Measurements from ENCODE around the gene BFSP2.

Gene BFSP2

DNA sequence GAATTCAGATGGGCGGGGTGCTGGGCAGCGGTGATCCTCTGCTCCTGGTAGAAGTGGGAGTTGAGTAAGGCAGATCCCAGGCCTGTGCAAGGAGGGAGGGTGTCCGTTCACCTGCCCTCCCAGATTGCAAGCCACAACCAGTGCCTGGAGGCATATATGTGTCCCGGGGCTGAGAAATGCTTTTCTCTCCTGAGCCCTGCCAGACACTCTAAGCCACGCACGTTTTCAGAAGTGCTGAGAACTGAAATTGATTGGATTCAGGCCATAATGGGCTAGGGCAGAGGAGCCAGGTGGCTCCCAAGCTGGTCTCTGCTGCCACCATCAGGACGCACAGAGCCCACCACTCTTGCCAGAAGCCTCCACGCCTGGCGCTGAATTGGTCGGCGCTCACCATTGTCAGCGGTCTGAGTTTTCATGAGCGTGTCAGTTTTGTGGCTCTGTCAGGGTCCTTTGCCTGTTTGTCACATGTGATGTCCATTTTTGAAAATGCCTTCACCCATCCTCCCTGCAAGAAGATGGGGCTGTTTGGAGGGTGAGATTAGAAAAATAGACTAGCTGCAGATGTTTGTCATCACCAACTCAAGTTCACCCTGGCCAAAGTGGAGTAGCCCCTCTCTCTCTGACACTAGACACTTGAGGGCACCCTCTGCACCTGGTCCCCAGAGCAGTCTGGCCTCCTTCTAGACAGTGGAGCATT is 15.4 kb upstream of the BFSP2 start:
- DNase-seq, result no peak

DNA sequence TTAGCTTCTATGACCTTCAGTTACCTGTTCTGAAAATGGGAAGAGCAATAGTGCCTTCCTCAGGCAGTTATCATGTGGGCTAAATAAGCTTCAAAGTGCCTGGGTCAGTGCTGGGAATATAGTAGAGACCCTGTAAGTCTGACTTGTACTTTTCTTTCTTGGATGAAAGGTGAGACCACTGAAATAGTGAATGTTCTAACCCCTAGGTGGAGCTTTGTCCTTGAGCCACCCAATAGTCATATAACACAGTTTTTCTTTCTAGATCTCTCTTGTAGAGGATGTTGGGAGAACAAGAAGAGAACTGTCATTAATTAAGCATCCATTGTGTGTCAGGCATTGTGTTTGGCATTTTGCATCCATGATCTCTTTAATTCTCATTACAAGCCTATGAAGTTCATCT is 13.0 kb upstream of the BFSP2 start:
- no peak for DNase-seq

DNA sequence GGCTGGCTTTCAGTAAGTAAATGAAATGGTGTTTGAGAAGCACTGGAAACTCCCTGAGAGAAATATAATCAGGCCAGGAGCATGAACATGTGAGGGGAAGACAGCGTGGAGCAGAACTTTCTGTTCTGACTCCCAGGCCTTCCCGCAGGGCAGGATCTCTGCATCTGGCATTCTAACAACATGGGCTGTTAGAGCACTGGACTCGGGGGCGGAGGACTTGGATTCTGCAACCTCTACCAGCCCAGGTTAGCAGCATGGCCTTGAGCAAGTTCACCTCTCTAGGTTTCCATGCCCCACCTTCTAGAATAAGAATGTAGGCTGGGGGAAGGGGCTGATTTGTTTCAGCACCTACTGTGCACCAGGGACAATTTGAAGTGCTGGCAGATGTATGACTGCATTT is 12.5 kb upstream of the BFSP2 start:
- DNase-seq, result no peak

DNA sequence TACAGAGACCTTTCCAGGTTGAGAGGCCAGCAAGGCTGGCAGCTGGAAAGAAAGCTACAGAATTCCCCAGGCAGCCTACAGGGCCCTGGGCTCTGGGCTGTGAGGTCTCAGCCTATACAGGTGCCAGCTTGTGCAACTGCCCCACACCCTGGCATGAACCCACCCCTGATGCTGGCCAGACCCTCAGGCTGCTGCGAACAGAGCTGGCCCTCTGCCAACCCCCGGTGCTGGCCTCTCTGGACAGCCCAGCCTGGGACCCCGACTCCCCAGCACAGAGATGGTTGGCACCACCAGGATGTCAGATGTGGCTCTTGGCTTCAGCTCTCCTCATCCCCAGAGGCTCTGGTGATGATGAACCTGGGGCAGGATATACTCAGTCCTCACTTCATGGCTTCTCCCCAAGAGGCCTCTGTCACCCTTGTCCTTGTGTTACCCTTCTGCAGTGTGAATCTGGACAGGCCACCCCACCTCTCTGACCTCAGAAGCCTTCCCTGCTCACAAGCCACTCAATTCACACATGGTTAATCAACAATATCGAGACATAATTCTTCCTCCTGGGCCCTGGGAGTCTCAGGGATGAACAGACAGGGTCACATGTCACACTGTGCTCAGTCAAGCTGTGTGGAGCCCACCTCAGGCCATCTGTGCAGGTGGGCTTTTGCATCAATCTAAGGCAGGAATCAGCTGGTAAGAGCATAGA is 11.0 kb upstream of the BFSP2 start:
- no peak for DNase-seq

DNA sequence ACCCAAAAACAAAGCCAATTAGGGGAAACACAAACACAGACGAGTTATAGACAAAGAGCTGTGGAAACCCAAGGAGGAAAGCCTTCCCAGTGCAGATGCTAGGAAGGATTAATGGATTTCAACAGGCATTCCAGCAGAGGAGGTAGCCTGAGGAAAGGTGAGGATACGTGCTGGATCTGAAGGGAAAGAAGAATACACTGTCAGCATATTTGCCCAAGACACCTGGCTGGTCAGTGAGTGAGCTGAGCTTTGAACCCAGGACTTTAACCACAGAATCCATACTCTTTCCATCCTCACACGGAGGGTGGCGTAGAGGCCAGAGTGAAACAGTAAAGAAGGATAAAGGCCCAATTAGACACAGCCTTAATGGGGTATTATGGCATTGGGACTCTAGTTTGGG is 9.1 kb upstream of the BFSP2 start:
- no peak for DNase-seq

DNA sequence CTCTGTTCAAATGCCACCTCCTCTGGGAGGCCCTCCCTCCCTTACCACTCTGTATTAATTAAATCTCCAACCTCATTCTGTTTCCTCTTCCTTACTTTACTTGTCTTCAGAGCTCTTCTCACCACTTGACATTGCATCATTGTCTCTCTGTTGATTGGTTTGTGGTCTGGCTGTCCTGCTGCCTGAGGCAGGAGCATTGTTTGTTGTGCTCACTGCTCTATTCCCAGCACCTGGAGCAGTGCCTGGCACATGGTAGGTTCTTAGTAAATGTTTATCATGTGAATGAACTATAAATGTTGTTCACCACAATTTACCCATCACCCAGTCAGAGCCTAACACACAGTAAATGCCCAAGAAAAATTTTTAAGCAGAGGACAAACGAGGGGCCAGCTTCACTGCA is 6.7 kb upstream of the BFSP2 start:
- DNase-seq, result no peak

DNA sequence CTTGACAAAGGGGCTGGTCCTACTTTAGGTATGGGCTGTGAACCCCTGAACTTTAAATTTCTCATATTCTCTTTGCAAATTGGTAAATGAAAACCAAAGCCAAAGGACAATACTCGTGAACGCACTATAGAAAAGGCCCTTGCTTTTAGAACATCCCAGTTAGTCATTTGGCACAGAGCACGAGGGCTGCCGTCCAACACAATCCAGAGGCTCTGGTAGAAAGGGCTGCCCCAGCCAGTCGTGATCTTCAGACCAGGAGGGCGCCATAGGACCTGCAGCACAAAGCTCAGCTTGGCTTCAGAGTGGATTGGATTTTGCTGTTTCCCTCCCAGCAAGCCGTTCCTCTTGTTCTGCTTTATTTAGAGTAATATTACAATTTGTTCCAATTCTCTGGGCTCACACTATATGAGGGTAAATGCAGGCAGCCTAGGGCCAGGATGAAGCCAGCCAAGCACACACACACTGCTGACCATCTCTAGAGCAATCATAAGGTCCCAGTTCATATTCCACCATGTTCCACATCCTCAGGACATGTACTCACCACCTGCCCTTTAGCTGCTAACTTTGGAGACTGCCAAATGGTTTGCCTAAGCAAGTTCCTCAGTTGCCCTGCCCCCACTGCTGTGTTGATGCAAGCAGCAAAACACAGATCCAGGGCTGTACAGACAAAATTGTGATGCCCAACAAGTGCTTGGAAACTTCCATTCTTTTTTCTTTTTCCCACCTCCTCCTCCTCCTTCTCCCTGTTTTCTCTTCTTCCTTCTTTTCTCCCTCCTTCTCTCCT is 6.0 kb upstream of the BFSP2 start:
- DNase-seq, result no peak

DNA sequence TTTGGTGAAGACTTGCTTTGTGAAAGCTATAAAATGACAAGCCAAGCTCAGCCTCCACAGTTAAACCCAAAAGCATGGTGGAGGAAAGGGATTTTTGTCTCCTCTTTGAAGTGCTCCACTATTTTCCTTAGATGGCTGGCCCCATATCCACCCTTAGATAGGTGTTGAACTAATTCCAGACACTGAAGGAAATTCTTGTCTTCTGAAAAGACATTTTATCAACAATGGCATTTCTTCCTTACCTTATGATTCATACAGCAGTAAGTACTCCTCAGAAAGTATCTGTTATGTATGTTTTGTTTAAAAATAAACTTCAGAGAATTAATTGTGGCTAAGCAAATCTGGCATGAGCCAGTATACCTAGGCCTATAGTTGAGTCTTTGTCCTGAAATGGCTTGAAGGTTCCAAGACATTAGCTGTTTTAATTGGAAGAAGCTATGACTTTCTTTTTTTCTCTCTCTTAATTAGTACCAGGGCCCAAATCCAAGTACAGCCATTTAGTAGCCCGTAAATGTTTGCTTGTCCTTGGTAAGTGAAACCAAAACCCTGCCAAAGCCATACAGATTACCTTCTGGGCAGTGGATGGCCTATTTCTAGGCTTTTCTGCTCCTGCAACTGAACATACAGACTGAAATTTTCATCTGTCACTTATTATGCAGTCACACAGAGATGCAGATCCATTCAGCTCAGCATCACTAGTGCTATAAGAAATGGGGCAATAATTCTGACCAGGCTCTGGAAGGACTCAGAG is 5.1 kb upstream of the BFSP2 start:
- no peak for DNase-seq

DNA sequence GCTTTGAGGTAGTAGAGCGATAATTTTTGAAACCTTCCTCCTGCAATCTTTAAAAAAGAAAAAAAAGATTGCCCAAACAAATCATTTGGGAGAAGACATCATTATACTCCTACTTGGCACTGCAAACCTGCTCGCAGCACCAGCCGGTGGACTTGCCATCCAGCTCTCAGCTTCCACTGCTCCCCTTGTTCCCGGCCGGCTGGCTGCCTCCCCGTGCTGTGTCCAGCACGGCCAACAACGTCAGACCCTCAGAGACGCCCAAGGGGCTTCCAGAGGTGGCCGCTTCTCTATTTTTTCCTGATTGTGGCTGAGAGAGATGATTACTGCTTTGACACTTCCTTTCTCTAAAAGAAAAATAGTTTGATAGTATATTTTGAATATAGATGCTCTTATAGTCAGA is 3.0 kb upstream of the BFSP2 start:
- no peak for DNase-seq

DNA sequence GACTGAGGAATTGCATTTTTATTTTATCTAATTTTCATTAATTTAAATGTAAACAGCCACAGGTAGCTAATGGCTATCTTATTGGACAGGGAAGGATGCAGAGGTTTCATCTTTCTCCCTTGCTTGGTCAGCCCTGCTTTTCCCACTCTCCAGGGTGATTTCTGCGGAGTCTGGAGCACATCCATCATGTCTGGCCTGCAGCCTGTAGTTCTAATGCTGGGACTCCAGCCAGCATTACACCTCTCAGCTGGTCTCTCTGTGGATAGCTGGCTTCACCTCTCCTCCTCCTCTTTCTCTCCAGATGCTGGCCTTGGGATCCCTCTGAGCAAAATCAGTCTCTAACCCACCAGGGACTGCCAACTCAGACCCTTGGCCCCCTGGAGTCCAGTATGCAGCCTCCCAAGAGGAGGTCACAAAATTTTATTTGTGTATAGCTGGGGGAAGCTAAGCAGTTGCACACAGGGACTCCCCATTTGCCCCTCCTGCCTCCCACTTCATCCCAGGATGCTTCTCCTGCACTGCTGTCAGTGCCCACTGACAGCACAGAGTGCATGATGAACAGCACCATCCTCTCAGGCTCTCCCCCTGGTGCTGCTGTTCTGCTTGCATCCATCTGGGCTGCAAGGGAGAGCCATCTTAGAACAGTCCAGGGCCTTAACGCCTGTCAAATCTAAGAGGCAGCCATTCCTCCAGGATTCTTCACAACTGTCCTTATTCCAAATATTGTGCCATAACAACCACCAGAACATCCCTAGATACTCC is 1.7 kb downstream of the BFSP2 start:
- no peak for DNase-seq

DNA sequence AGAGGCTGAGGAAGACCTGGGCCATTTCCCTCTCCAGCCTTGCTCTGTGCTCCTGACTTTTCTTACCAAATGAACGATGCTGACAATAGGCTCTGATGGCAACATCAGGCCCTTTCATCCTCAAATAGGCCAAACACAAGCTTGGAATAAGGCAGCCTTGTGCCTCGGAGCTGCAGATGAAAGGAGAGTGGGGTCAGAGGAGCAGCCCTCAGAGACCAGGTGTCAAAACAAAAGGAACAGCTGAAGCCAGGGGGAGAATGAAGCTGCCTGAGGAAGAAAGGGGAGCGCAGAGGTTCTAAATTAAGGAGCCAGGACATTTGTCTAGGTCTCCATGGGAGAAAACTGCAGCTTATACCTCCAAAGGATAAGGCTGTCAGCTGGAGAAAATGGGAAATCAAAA is 5.1 kb downstream of the BFSP2 start:
- no peak for DNase-seq

DNA sequence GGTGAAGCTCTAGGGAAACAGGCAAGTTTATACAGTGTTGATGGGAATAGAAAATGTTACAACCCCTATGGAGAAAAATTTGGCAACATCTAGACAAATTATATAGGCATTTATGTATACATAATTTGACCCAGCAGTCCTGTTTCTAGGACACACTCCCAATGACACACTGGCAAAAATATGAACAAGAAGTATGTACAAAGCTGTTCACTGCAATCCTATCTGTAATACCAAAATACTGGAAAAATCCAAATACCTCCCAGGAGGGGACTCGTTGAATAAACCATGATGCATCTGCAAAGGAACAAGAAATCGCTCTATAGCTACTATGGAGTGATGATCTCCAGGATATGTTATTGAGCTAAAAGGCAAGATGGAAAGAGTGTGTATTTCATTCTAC is 8.5 kb downstream of the BFSP2 start:
- DNase-seq, result no peak

DNA sequence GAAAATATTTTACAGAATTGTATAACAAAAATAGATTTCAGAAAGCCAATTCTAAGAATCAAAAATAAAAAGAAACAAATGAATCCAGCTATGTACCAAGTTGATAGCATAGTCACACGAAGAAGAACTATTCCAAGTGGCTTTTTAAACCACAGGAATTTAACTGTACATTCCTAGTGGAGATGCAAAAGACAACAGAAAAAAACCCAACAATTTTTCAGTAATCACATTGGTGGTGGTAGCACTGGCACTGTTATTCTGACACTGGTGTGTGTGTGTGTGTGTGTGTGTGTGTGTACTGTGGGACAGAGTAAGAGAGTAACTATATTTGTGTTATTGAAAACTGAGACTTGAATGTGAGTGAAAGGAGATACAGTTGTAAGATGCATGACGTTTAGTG is 9.1 kb downstream of the BFSP2 start:
- no peak for DNase-seq

DNA sequence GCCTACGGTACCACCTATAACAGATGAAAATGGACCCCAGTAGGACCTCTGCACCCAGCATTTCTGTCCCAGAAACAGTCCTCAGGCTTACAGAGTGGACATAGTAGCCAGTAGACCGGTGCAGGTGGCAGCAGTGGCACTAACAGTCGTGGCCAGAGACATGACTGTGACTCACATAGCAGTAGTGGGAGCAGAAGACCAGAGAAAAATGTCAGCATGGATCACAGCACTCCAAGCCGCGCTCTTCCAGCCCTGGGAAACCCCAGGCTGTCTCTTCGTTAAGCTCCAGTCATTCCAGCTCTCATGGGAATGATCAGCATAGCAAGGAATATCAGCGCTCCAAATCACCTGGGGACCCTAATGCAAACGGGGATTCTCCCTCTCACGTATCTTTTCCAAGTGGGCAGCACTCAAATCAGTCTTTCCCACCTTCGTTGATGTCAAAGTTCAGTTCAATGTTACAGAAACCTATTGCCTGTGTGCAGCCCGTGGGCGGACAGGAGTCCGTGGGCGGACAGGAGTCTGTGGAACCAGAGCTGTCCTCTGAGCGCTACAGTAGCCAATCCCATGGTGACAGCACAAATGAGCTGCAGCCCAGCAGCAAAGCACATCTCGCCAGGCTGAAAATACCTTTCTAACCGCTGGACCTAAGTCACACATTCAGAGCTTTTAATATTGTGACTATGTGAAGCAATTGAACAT is 10.5 kb downstream of the BFSP2 start:
- no peak for DNase-seq

DNA sequence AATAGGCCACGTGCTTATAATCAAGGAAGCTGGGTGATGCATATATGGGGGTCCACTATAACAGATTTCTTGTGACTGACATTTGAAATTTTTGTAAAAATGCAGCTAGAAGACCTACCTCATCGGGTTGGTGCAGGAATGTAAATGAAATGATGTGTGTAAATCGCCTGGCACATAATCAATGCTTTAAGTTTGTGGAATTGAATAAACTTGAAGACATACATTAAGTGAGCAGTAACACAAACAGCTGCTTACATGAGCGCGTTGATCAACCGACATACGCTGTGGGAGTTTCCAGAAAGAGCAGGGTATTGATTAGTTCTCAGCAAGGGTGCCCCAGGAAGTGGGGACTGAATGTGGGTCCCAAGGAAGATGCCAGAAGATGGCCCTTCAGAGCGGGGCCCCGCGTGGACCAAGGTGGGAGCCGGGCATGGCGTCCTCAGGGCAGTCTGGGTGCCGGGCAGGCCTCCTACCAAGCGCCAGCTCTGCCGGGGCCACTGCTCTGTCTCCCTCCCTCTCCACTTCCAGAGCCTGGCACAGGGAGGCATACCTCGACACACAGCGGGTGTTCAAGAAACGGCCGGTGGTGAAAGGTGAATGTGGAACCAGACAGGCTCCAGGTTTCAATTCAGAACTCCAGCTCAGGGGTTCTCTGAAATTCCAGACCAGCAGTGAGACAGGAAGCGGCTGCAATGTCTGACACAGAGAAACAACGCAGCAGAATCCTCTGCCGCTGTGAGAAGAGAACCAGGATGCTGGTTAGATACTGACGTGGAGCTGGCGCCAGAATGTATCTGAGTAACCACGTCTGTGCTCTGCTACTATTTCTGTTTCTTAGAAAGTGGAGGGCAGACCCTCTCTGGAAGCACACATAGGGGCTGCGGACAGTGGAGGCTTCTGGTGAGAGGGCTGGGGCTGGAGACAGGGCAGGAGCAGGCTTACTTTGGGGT is 12.6 kb downstream of the BFSP2 start:
- no peak for DNase-seq

DNA sequence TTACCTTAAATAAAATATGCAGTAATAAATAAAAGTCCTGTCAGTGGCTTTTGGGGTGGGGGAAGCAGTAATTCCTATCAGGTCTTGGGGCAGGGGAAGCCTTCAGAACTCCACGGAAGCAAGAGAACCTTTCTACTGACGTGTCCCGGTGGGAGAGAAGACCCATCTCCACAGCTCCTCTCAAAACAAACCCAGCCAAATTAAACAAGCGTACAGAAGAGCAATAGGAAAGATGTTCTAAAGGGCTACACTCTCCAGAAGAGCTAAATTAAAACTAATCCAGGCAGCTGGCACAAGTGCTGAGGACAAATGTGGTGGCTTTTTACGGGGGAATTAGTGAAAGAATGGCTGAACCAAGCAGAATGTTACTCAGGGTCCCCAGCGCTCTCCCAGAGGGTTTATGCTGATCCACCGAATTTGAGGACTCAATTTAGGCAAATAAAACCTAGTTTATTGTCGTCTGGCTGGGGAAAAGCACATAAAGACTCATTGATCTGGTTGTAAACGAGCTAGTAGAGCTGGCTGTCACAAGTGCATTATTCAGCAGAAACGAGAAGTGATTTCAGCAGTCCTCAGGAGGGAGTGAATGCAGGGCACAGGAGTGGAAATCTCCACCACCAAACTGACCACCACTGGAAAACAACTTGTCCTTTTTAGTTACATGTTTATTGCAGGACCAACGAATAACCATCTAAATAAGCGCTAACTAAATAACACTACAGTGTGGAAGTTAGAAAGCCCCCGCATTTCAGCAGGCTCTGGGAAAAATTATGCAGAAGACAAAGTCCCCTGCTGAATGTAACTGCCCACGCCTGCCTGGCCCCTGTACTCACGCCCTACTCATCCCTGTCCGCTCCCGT is 13.5 kb downstream of the BFSP2 start:
- no peak for DNase-seq

DNA sequence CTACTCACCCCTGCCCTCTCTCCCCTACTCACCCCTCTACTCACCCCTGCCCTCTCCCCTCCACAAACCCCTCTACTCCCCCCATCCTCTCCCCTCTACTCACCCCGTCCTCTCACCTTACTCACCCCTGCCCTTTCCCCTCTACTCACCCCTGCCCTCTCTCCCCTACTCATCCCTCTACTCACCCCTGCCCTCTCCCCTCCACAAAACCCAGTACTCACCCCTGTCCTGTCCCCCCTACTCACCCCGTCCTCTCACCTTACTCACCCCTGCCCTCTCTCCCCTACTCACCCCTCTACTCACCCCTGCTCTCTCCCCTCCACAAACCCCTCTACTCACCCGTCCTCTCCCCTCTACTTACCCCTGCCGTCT is 14.2 kb downstream of the BFSP2 start:
- DNase-seq, result no peak

DNA sequence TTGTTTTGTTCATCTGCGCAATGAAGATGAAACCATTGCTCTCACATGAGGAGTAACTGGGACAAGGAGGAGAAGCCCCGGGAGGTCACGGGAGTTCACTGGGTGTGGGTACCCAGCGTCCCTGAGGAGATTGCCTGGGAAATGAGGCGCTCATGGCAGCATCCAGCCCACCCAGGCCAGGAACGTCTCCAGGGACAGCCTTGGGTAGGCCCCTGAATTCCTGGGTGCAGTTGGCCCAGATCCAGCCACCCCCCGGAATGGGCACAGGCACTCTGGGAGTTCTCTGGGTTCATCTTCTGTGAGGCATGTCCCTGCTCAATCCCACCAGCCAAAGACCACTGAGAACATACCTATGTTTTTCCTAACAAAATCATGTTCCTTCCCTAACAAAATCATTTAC is 18.5 kb downstream of the BFSP2 start:
- no peak for DNase-seq

DNA sequence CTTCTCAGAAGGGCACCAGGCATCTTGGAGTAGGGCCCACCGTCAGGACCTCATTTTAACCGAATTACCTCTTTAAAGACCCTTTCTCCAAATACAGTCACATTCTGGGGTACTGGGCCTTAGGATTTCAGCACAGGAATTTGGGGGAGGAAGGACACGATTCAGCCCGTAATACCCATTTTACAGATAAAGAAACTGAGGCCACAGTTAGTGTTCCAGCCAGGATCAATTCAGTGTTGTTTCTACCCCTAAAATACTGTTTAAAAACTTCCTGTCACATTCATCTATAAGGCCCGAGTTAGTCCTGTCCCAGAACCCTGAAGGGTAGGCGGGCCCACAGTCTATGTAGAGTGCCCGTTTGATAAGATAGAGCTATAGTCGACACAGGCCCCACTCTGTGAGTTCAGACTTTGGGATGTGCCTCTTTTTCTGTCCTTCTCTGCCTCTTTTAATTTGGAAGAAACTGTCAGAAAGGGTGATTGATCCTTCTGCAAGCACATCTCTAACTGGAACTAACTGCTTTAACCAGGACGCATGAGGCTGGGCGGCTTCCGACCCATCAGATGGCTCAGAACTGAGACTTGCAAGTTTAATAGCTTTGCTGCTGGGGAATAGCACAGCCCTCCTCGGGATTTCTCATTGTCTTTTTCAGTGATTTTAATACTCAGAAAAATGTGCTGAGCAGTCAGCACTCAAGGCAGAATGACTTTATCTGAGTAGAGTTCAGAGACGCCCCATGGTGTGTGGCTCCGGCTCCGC is 19.5 kb downstream of the BFSP2 start:
- no peak for DNase-seq

Measured in CD4-positive, alpha-beta T cell treated with Interleukin-17A for 1 hour (primary cell).